ENCODE measurements around the gene TRAPPC5. TPM values are rescaled to one million over a fixed set of nuclear protein-coding genes. Genes with fewer than 3 reads are reported as not detected.

Gene TRAPPC5
- total and polyA plus RNA-seq, 2 experiments from 2014 or later: 78.3 to 252 TPM

DNA sequence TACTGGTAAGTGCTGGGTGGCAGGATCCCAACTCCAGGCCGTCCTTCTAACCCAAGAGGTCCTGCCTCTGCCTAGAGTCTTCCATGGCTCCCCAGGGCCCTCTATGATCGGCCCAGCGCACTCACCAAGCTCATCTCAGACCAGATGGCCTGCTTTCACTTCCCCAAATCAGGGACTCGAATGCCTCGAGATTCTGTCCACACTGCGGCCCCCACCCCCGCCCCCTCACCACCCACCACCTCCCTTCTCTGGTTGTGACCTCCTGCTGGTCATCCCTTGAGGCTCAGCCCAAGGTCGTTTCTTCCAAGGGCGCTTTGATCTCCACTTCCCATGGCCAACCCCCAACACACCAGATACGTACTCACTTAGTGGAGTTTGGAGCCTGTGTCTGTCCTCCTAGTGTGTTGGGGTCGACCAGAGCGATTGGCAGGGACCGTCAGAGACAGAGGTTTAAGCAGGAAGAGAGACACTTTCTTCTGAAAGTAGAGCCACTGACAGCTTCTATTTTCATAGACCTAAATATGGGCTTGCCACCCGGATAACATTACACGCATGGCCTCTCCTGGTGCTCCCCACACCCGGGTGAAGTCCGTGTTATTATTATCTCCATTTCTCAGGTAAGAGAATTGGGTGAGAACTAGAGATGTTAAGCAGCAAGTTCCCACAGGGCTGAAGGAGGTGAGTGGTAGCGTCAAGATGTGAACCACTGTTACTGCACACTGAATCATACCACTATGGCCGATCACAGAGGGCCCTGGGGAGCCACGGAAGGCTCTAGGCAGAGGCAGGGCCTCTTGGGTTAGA lies 21.2 kb downstream of the TRAPPC5 start, which contains the start of gene FCER2:
FCER2 (minus strand) TSS at position 478 of the 804 bp plus-strand sequence. CDS start 2,371 bp downstream, outside the sequence.
- H2AFZ ChIP-seq: no peak within 1 kb of the TSS
- DNase-seq (ENCODE audit: low spot score) (no peak), ATAC-seq (no peak)
- Mint-ChIP-seq H3K4me3 (no peak within 1 kb of the TSS), H3K36me3 (ENCODE audit: low read depth) (no peaks in the 10 kb centered on the region; the same call in 2 of the 3 replicates), H3K4me1 (peaks cover 23% of the 10 kb centered on the region), H3K9me3 (no peaks in the 10 kb centered on the region; the same call in 2 of the 3 replicates), H3K27ac (no peak within 1 kb of the TSS), H3K27me3 (ENCODE audit: insufficient read depth, low read depth, poor library complexity) (peaks cover 12% of the 10 kb centered on the region)
- no peak within 1 kb of the TSS for H3K4me2 ChIP-seq
- H3K27ac ChIP-seq (ENCODE audit: low read depth): no peak within 1 kb of the TSS
- H3F3A ChIP-seq (replicated peaks; ENCODE audit: low read depth): no peaks in the 10 kb centered on the region
- no peak within 1 kb of the TSS for H3K4me3 ChIP-seq
- no peaks in the 10 kb centered on the region for H3K79me2 ChIP-seq (replicated peaks; ENCODE audit: insufficient read depth)
- no peak for TF ChIP-seq ZNF331 (CRISPR knock-in tag; IDR thresholded peaks at IDR 0.05; ENCODE audit: low read depth)
- no peak for TF ChIP-seq CREB1 (CRISPR knock-in tag; IDR thresholded peaks at IDR 0.05; ENCODE audit: low read depth)
- no peak for TF ChIP-seq STAT1 (IDR thresholded peaks at IDR 0.05; ENCODE audit: unreplicated experiment)
- TF ChIP-seq, protein P1, sequence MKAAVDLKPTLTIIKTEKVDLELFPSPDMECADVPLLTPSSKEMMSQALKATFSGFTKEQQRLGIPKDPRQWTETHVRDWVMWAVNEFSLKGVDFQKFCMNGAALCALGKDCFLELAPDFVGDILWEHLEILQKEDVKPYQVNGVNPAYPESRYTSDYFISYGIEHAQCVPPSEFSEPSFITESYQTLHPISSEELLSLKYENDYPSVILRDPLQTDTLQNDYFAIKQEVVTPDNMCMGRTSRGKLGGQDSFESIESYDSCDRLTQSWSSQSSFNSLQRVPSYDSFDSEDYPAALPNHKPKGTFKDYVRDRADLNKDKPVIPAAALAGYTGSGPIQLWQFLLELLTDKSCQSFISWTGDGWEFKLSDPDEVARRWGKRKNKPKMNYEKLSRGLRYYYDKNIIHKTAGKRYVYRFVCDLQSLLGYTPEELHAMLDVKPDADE (IDR thresholded peaks at IDR 0.05): no peak
- TF ChIP-seq CTCF (conservative IDR thresholded peaks at IDR 0.05; ENCODE audit: low read depth in 2 of 2): no peak
- no peak for TF ChIP-seq EZH2 (IDR thresholded peaks at IDR 0.05; ENCODE audit: low read depth, unreplicated experiment)
- no peak for TF ChIP-seq JUNB (IDR thresholded peaks at IDR 0.05; ENCODE audit: unreplicated experiment)
- TF ChIP-seq EZH2phosphoT487 (IDR thresholded peaks at IDR 0.05; ENCODE audit: unreplicated experiment): no peak
- TF ChIP-seq NANOG (IDR thresholded peaks at IDR 0.05; ENCODE audit: borderline replicate concordance): no peak
- TF ChIP-seq ZNF462 (CRISPR knock-in tag; IDR thresholded peaks at IDR 0.05): no peak
- H3K9me2 ChIP-seq (ENCODE audit: insufficient read depth): no peaks in the 10 kb centered on the region
- H3K4me1 ChIP-seq (ENCODE audit: insufficient read depth): 0 out of 2 replicates have a peak, but pooled peaks cover 4% of the 10 kb centered on the region
- no peaks in the 10 kb centered on the region for H3K27me3 ChIP-seq (ENCODE audit: insufficient read depth)
- no peaks in the 10 kb centered on the region for H4K20me1 ChIP-seq (replicated peaks; ENCODE audit: insufficient read depth)
- H3K36me3 ChIP-seq (ENCODE audit: insufficient read depth): no peaks in the 10 kb centered on the region
